ENCODE results near the gene PLEKHH1.

PLEKHH1 gene

GRCh38 chr14:67569651-67570290, 36.7 kb downstream of the PLEKHH1 start:
- DNase-seq, result peak; percentile 69

- no peak for DNase-seq
Observed at GRCh38 chr14:67570453-67570852, 37.4 kb downstream of the PLEKHH1 start.

- no peak for DNase-seq
Observed at GRCh38 chr14:67571275-67571990, 38.3 kb downstream of the PLEKHH1 start.

- DNase-seq, result no peak
Observed at GRCh38 chr14:67571991-67572323, 38.9 kb downstream of the PLEKHH1 start.

GRCh38 chr14:67572608-67573007, 39.5 kb downstream of the PLEKHH1 start:
- DNase-seq, result no peak

GRCh38 chr14:67573228-67574010, 40.3 kb downstream of the PLEKHH1 start:
- no peak for DNase-seq

- DNase-seq, result no peak
Observed at GRCh38 chr14:67574156-67574555, 41.1 kb downstream of the PLEKHH1 start.

- no peak for DNase-seq
Observed at GRCh38 chr14:67574806-67575205, 41.7 kb downstream of the PLEKHH1 start.

- DNase-seq, result no peak
Observed at GRCh38 chr14:67575684-67576083, 42.6 kb downstream of the PLEKHH1 start.

- DNase-seq, result no peak
Observed at GRCh38 chr14:67576216-67576955, 43.3 kb downstream of the PLEKHH1 start.

- no peak for DNase-seq
Observed at GRCh38 chr14:67577181-67577808, 44.2 kb downstream of the PLEKHH1 start.

- DNase-seq, result no peak
Observed at GRCh38 chr14:67577909-67578749, 45.0 kb downstream of the PLEKHH1 start.

- no peak for DNase-seq
Observed at GRCh38 chr14:67579040-67579439, 46.0 kb downstream of the PLEKHH1 start.

GRCh38 chr14:67579636-67580035, 46.5 kb downstream of the PLEKHH1 start:
- no peak for DNase-seq

- no peak for DNase-seq
Observed at GRCh38 chr14:67580336-67581171, 47.5 kb downstream of the PLEKHH1 start.

- no peak for DNase-seq
Observed at GRCh38 chr14:67581643-67582042, 48.6 kb downstream of the PLEKHH1 start.

GRCh38 chr14:67582061-67582460, 49.0 kb downstream of the PLEKHH1 start:
- DNase-seq, result no peak

- peak; percentile 14 for DNase-seq
Observed at GRCh38 chr14:67583711-67584644, 50.9 kb downstream of the PLEKHH1 start.

- DNase-seq, result no peak
Observed at GRCh38 chr14:67584978-67585377, 51.9 kb downstream of the PLEKHH1 start.

GRCh38 chr14:67586369-67586768, 53.3 kb downstream of the PLEKHH1 start:
- DNase-seq, result no peak

All from NCI-H524 treated with DMSO at 0.1 percent for 48 hours (cell line).